Urothelium cell line (cell line): Measurements from ENCODE around the gene RHOB.

Experiments used
- DNase-seq: peaks from one replicate; pipeline ENCODE4 v3.0.0; 2011; ENCODE audit warnings: low spot score, mixed read lengths
- FAIRE-seq: peaks from 2 replicates; lab custom pipeline; 2011; peaks lifted over from hg19 to GRCh38; lab: Jason Lieb, UNC

The RHOB gene

GRCh38 chr2:20421988-20422370 is 24.9 kb upstream of the RHOB start:
- peak; percentile 76 for DNase-seq
- peak; percentile 53 for FAIRE-seq

GRCh38 chr2:20422402-20423271 is 24.2 kb upstream of the RHOB start:
- no peak for FAIRE-seq

GRCh38 chr2:20423359-20423758 is 23.5 kb upstream of the RHOB start:
- FAIRE-seq (no peak), DNase-seq (no peak)

More at GRCh38 chr2:20422402-20423271, 24.2 kb upstream of the RHOB start:
- peak; percentile 20 for DNase-seq

GRCh38 chr2:20423847-20424246 is 23.0 kb upstream of the RHOB start:
- DNase-seq (no peak), FAIRE-seq (no peak)

- FAIRE-seq (peak; percentile 32), DNase-seq (peak; percentile 54)
Measured at GRCh38 chr2:20424300-20425290, 22.3 kb upstream of the RHOB start.

- FAIRE-seq: peak; percentile 61
- no peak for DNase-seq
Measured at GRCh38 chr2:20425371-20425881, 21.4 kb upstream of the RHOB start.

GRCh38 chr2:20425884-20426283 is 21.0 kb upstream of the RHOB start:
- FAIRE-seq: no peak
- DNase-seq: no peak

GRCh38 chr2:20427931-20428526 is 18.8 kb upstream of the RHOB start:
- DNase-seq (no peak), FAIRE-seq (no peak)

- FAIRE-seq: no peak
- no peak for DNase-seq
Measured at GRCh38 chr2:20428717-20429490, 18.0 kb upstream of the RHOB start.

- FAIRE-seq: no peak
- no peak for DNase-seq
Measured at GRCh38 chr2:20429528-20429927, 17.3 kb upstream of the RHOB start.

GRCh38 chr2:20430035-20430434 is 16.8 kb upstream of the RHOB start:
- DNase-seq (no peak), FAIRE-seq (no peak)

- DNase-seq: peak; percentile 40
- no peak for FAIRE-seq
Measured at GRCh38 chr2:20430461-20431300, 16.2 kb upstream of the RHOB start.

GRCh38 chr2:20431301-20431698 is 15.6 kb upstream of the RHOB start:
- DNase-seq (no peak), FAIRE-seq (no peak)

GRCh38 chr2:20431772-20432171 is 15.1 kb upstream of the RHOB start:
- no peak for FAIRE-seq
- no peak for DNase-seq

- no peak for FAIRE-seq
- no peak for DNase-seq
Measured at GRCh38 chr2:20432714-20433113, 14.2 kb upstream of the RHOB start.

GRCh38 chr2:20433249-20433648 is 13.6 kb upstream of the RHOB start:
- FAIRE-seq (no peak), DNase-seq (no peak)

- FAIRE-seq: no peak
Measured at GRCh38 chr2:20433946-20434553, 12.8 kb upstream of the RHOB start.

GRCh38 chr2:20434588-20435294 is 12.1 kb upstream of the RHOB start:
- FAIRE-seq: no peak
- DNase-seq: no peak

More at GRCh38 chr2:20433946-20434553, 12.8 kb upstream of the RHOB start:
- no peak for DNase-seq
